Esophagus squamous epithelium (tissue), 5 donors: Measurements from ENCODE around the gene GRIN2D. TPM values are rescaled to one million over a fixed set of nuclear protein-coding genes. Genes with fewer than 3 reads are reported as not detected.
"Not testable (repeated sequence)": the region's sequence is repeated elsewhere in the genome, so short reads cannot be mapped to it uniquely, and the experiment has no call there.

Experiments used
- DNase-seq: peaks from one replicate; lab custom pipeline; 2025; lab: John Stamatoyannopoulos, UW
- H3K27ac ChIP-seq, 4 donors: fragments of 200-600 bp; sonication (generic); one replicate each; pipeline ENCODE4 v1.5.1; 2016 to 2019; ENCODE audit warnings: mild to moderate bottlenecking in 1 of 4
- H3K27me3 ChIP-seq, 4 donors: fragments of 200-600 bp; sonication (generic); 1 replicate in 3 of 4; 2 replicates in 1 of 4; pipeline versions ENCODE4 v1.5.1 to v1.6.0; 2017 to 2021; ENCODE audit warnings: antibody characterized with exemption in 1 of 4
- H3K36me3 ChIP-seq, 3 donors: fragments of 200-600 bp; sonication (generic); one replicate each; pipeline ENCODE4 v1.5.1; 2016 to 2019
- H3K4me1 ChIP-seq, 3 donors: fragments of 200-600 bp; sonication (generic); one replicate each; pipeline ENCODE4 v1.5.1; 2017 to 2019
- H3K4me3 ChIP-seq, 4 donors: fragments of 200-600 bp; sonication (generic); 1 replicate in 3 of 4; 2 replicates in 1 of 4; pipeline ENCODE4 v1.5.1; 2016 to 2019; ENCODE audit warnings: mild to moderate bottlenecking in 2 of 4, moderate library complexity in 1 of 4
- H3K9me3 ChIP-seq, 3 donors: fragments of 200-600 bp; sonication (generic); one replicate each; pipeline ENCODE4 v1.5.1; 2016 to 2019
- CTCF ChIP-seq, 6 experiments: fragments of 450-650 bp in 4 of 6; fragments of 200-600 bp in 2 of 6; sonication (generic) in 2 of 6; IDR thresholded peaks; one replicate each; pipeline ENCODE4 v1.5.1; 2016 to 2019; ENCODE audit warnings: antibody characterized with exemption in 6 of 6, mild to moderate bottlenecking in 4 of 6, moderate library complexity in 4 of 6
- POLR2A ChIP-seq, 4 donors: fragments of 450-650 bp; IDR thresholded peaks; one replicate each; pipeline ENCODE4 v1.6.1; 2017; ENCODE audit warnings: antibody characterized with exemption in 4 of 4, mild to moderate bottlenecking in 4 of 4, moderate library complexity in 3 of 4
- WGBS, 2 donors: methylation state at CpG; one replicate each; pipeline ENCODE4 v1.1.5; 2018; 5-methylcytosine and 5-hydroxymethylcytosine counted together
- intact Hi-C: fragments of 100-400 bp; cut with DNase I; formaldehyde crosslinking; loops from one replicate; pipeline ENCODE4 v1.15.0; 2022
- total RNA-seq, 4 donors: library from RNA; depleted of rRNA; stranded (reverse); fragments of >200 nt; gene quantifications; one replicate each; pipeline ENCODE4 v1.1.0, GENCODE V29; 2016
- donor health status: DM: yes; HTN: yes; CAD: no.

GRIN2D gene
- total RNA-seq, 4 donors from 2014 or later = 0.09 to 0.47 (median 0.15) TPM

- DNase-seq = no peak
- no peaks in the 10 kb centered on the region for H3K9me3 ChIP-seq
- peaks cover 0 to 9% (median 6%) of the 10 kb centered on the region in 3 donors for H3K4me1 ChIP-seq
- intact Hi-C loops = no loop called here
- H3K27ac ChIP-seq = no peak overlapping the region
- H3K4me3 ChIP-seq = no peak overlapping the region
- H3K27me3 ChIP-seq = no peaks in the 10 kb centered on the region
- no peak for TF ChIP-seq CTCF (IDR thresholded peaks at IDR 0.05)
- 67 to 83% methylated on average over 10 to 12 of the region's 14 CpGs for WGBS, 2 donors
- no peaks in the 10 kb centered on the region for H3K36me3 ChIP-seq
Measured at GRCh38 chr19:48368936-48369335, 24.5 kb upstream of the GRIN2D start.

GRCh38 chr19:48370955-48371354 is 22.5 kb upstream of the GRIN2D start:
- intact Hi-C loops = no loop called here
- TF ChIP-seq POLR2A (IDR thresholded peaks at IDR 0.05) (no peak), CTCF (IDR thresholded peaks at IDR 0.05) (no peak)
- WGBS, 2 donors = 78 to 79% methylated on average over 4 of the region's 4 CpGs

GRCh38 chr19:48371367-48371766 is 22.1 kb upstream of the GRIN2D start:
- no peak overlapping the region for H3K4me3 ChIP-seq
- 53 to 68% methylated on average over 7 of the region's 7 CpGs for WGBS, 2 donors
- H3K36me3 ChIP-seq = no peaks in the 10 kb centered on the region
- TF ChIP-seq CTCF (IDR thresholded peaks at IDR 0.05) = no peak
- TF ChIP-seq POLR2A (IDR thresholded peaks at IDR 0.05) = no peak
- intact Hi-C loops = no loop called here
- H3K4me1 ChIP-seq = no peaks in the 10 kb centered on the region
- H3K27me3 ChIP-seq = no peaks in the 10 kb centered on the region
- DNase-seq = no peak
- no peaks in the 10 kb centered on the region for H3K9me3 ChIP-seq
- no peak overlapping the region for H3K27ac ChIP-seq

More at GRCh38 chr19:48370955-48371354, 22.5 kb upstream of the GRIN2D start:
- H3K4me1 ChIP-seq = no peaks in the 10 kb centered on the region
- no peaks in the 10 kb centered on the region for H3K27me3 ChIP-seq
- H3K9me3 ChIP-seq = no peaks in the 10 kb centered on the region
- H3K36me3 ChIP-seq = no peaks in the 10 kb centered on the region
- no peak for DNase-seq
- no peak overlapping the region for H3K27ac ChIP-seq
- no peak overlapping the region for H3K4me3 ChIP-seq

- H3K9me3 ChIP-seq, H3K4me1 ChIP-seq, H3K27me3 ChIP-seq, DNase-seq, H3K36me3 ChIP-seq, intact Hi-C loops, H3K4me3 ChIP-seq, H3K27ac ChIP-seq: not testable (repeated sequence)
- 83 to 90% methylated on average over 4 to 5 of the region's 5 CpGs for WGBS, 2 donors
Measured at GRCh38 chr19:48371771-48372170, 21.7 kb upstream of the GRIN2D start.

- intact Hi-C loops = no loop called here
- H3K27ac ChIP-seq = no peak overlapping the region
- H3K4me1 ChIP-seq = no peaks in the 10 kb centered on the region
- no peak for TF ChIP-seq POLR2A (IDR thresholded peaks at IDR 0.05)
- no peak for TF ChIP-seq CTCF (IDR thresholded peaks at IDR 0.05)
- no peaks in the 10 kb centered on the region for H3K36me3 ChIP-seq
- no peak for DNase-seq
- 41 to 53% methylated on average over 4 of the region's 4 CpGs for WGBS, 2 donors
- no peaks in the 10 kb centered on the region for H3K9me3 ChIP-seq
- H3K4me3 ChIP-seq = no peak overlapping the region
- H3K27me3 ChIP-seq = no peaks in the 10 kb centered on the region
Measured at GRCh38 chr19:48372904-48373303, 20.6 kb upstream of the GRIN2D start.

- no peak for DNase-seq
- 91% methylated on average over 11 of the region's 11 CpGs for WGBS, 2 donors
- intact Hi-C loops = no loop called here
- H3K27ac ChIP-seq = no peak overlapping the region
- H3K27me3 ChIP-seq = no peaks in the 10 kb centered on the region
- TF ChIP-seq POLR2A (IDR thresholded peaks at IDR 0.05) (no peak), CTCF (IDR thresholded peaks at IDR 0.05) (no peak)
- H3K4me3 ChIP-seq = no peak overlapping the region
- no peaks in the 10 kb centered on the region for H3K4me1 ChIP-seq
- no peaks in the 10 kb centered on the region for H3K9me3 ChIP-seq
- H3K36me3 ChIP-seq = no peaks in the 10 kb centered on the region
Measured at GRCh38 chr19:48373567-48373966, 19.9 kb upstream of the GRIN2D start.
